ENCODE data around the gene GAL3ST2.
"Not testable (repeated sequence)": the region's sequence is repeated elsewhere in the genome, so short reads cannot be mapped to it uniquely, and the experiment has no call there.

Gene GAL3ST2

DNA sequence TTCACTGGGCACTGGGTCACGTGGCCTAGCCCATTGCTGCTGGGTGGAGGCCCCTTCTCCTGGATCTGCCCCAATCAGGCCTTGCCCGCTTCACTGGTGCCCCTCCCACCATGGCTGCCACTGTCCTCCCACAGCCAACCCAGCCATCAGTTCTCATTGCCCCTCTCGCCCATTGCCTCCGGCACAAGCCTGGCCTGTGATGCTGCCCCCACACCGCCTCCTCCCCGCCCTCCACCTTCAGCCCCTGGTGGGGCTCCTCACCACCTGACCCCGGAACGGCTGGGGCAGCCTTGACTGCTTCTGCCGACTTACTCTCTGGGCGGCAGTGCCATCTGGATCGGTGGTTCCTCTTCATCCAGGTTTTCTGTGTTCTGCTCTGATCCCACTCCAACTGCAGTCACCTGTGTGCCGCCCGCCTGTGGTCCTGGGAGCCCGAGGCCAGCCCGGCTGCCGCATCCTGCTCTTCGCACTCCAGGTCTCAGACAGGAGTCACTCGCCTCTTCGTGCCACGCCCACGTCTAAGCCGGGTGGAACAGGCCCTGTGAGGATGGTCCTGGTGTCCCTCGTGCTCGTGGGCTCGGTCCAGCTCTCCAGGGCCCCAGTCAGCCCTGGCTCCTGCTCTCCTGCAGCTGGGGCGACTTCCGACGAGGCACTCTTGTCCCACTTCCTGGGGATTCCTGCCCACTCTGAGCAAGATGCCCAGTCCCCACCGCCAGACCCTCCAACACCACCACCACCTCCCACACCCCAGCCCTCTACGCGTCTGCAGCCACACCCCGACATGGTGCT lies 28.0 kb upstream of the GAL3ST2 start:
- no peak for DNase-seq (ENCODE audit: low read depth)

DNA sequence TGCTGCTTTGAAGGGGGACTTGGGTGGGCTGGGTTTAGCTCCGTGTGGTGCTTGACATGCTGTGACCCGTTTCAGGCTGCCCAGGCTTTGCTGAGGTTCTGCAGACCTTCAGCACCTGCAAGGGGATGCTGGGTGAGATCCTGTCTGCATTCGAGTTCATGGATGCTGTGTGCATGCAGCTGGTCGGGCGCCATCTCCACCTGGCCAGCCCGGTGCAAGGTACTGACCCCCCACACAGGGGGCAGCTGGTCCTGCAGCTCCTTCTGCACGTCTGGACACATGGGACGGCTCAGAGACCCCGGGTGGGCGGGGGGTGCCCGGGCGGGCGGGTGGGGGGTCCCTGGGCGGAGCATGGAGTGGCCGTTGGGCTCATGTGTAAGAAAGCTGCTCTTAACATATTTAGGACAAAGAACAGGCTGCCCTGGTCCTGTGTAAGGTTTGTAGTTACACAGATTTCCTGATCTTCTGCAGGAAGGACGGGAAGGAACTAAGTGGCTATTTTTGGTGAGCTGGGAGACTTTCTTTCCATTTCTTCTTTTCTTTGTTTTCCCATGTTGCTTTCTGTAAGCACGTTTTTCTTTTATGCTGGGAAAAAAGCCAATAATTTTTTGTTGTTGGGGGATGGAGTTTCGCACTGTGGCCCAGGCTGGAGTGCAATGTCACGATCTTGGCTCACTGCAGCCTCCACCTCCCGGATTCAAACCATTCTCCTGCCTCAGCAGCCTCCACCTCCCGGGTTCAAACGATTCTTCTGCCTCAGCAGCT lies 26.4 kb upstream of the GAL3ST2 start:
- no peak for DNase-seq (ENCODE audit: low read depth)

DNA sequence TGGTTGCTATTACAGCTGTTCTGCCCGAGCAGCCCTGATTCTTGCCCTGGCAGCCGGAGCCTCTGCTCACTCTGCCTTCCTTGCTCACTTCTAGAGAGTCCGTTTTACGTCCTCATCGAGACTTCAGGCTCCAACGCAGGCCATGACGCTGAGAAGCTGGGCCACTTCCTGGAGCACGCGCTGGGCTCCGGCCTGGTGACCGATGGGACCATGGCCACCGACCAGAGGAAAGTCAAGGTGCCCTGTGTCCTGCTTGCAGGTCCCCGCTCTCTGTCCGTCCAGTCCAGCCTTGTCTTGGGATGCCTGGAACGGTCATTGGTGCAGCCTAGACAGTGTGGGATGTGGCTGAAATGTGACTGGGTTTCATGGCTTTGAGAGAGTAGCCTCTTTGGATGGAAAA lies 25.5 kb upstream of the GAL3ST2 start:
- no peak for DNase-seq (ENCODE audit: low read depth)

DNA sequence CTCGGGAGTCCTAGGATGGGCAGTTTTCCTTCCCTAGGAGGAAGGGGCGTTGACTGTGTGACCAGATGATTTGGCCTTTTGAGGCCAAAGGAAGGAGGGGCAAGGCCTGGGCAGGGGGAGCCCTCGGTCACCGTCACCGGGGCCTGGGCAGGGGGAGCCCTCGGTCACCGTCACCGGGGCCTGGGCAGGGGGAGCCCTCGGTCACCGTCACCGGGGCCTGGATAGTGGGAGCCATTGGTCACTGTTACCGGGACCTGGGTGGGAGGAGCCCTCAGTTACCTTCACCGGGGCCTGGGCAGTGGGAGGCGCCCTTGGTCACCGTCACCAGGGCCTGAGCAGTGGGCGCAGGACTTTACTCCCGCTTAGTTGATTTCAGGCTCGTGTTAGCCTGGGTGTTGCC lies 24.8 kb upstream of the GAL3ST2 start:
- no peak for DNase-seq (ENCODE audit: low read depth)

DNA sequence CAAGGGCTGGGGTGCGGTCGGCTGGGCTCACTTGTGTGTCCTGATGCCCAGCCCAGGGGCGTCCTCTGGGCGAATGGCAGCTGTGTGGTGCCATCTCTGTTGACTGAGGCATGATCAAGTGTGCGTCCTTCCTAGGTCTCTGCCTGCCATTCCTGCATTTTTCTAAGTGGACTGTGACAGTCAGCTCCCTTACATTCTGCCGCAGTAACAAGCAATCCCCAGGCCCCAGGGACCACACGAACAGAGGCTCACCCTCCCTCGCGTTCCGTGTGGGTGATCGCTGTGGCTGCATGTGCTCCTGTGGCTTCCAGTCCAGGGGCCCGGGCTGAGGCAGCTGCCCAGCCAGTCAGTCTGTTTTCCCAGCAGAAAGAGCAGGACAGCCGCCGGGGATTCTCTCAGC lies 24.4 kb upstream of the GAL3ST2 start:
- no peak for DNase-seq (ENCODE audit: low read depth)

DNA sequence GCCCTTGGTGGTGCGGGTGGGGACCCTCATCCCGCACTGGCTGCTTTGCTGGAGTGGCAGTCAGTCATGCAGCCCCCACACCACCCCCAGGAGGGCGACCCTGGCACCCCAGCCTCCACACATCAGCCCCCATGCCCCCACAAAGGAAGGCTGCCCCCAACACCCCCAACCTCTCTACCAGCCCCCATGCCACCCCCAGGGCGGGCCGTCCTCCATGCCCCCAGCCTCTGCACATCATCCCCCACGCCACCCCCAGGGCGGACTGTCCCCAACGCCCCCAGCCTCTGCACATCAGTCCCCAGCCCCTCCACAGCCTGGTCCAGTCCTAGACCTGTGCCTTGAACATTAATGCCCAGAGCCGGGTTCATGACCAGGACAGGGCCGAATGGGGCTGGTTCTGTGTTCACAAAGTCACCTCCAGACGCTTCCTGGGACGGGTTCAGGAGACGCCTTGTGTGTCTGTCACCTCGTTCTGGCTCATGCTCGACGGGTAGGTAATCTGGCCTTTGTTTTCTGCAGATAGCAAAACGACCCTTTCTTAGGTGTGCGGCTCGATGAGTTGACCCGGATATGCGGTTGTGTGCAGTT lies 23.8 kb upstream of the GAL3ST2 start:
- no peak for DNase-seq (ENCODE audit: low read depth)

DNA sequence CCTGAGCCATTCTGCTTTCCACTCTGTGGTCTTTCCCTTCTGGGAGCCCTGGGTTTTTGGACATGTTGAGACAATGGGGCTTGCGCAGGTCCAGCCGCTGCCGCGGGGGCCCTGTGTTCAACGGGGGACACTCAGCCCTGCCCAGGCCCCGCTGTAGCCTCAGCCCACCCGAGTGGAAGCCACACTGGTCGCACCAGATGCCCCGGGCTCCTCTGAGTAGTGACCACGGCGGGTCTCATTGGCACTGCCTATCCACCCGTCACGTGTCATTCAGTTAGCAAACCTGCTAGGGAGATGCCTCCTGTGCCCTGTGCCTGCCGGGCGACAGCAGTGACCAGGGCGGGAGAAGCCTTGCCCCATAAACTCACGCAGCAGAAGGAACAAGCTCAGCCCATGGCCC lies 23.1 kb upstream of the GAL3ST2 start:
- DNase-seq (ENCODE audit: low read depth) = no peak

DNA sequence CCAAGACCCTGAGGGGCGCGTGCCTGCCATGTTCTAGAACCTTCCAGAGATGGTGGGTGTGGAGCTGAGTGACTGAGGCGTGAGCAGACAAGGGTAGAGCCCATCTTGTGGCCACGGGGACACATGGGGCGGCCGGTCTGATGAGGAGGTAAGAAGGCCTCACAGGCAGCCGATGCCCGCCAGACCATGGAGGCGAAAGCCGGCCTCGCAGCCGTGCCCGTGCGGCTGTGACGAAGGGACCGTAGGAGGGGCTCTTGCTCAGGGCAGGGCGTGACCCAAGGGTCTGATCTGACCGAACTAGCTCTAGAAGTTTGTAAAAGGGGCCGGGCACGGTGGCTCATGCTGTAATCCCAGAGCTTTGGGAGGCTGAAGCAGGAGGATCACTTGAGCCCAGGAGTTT lies 22.6 kb upstream of the GAL3ST2 start:
- no peak for DNase-seq (ENCODE audit: low read depth)

DNA sequence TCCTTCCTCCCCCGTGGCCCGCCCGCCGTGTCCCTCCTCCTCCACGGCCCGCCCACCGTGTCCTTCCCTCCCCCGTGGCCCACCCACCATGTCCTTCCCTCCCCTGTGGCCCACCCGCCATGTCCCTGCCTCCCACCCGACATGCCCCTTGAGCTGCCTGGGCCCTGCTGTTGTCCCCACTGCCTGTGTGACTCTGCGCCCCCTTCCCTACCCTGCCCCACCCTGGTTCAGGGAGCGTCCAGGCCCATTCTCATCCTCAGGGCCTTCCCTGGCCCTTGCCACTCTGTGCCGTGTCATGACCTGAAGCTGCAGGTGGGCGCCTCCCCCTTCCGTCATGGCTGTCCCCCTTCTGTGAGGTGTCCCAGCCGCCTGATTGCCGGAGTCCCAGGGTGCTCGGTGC lies 21.5 kb upstream of the GAL3ST2 start:
- DNase-seq (ENCODE audit: low read depth) = no peak

DNA sequence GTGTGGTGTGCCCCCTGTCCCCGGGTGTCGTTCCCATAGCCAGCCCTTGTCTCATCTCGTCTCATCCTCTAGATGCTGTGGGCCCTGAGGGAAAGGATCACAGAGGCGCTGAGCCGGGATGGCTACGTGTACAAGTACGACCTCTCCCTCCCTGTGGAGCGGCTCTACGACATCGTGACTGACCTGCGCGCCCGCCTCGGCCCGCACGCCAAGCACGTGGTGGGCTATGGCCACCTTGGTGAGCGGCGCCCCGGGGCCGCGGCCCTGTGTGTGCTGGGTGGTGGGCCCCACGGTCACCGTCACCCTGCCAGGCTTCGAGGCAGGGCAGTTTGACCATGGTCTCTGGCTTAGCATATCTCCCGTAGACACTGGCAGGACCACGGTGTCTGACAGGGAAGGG lies 20.8 kb upstream of the GAL3ST2 start:
- no peak for DNase-seq (ENCODE audit: low read depth)

DNA sequence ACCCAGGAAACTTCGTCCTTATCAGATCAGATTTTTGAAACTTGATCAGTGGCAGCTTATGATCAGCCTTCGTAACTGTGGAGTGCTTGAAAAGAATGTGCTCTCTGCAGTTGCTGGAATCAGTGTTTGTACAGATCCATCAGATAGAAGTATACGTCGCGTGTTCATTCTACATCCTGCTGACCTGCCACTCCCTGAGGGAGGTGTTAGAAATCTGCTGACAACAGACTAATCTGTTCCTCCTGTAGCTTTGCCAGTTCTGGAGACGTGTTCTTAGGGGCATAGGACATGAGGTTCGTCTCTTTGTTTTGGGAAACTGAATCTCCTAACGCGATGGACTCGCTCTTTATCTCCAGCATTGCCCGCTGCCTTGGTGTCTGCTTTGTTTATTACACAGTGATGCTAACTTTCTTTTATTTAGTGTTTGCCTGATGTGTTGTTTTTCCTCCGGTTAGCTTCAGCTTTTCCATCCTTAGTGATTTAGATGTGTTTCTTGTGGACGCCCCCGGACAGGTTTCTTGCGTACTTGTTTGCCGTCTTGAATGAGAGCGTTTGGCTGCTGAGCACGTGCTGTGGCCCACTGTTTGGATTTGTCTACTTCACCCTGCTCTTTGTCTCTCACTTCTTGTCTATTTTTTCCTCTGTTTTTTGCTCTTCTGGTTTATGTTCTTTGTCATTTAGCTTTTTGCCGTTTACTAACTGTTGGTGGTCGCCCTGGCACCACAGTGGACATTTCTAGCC lies 17.4 kb upstream of the GAL3ST2 start:
- DNase-seq (ENCODE audit: low read depth) = no peak

DNA sequence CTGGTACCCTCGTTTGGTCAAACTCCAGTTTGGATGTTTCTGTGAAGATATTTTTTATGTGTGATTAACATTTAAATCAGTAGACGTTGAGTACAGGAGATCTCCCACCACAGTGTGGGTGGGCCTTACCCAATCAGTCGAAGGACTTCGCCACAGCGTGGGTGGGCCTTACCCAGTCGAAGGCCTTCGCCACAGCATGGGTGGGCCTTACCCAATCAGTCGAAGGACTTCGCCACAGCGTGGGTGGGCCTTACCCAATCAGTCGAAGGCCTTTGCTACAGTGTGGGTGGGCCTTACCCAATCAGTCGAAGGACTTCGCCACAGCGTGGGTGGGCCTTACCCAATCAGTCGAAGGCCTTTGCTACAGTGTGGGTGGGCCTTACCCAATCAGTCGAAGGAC lies 16.7 kb upstream of the GAL3ST2 start:
- DNase-seq (ENCODE audit: low read depth) = not testable (repeated sequence)

DNA sequence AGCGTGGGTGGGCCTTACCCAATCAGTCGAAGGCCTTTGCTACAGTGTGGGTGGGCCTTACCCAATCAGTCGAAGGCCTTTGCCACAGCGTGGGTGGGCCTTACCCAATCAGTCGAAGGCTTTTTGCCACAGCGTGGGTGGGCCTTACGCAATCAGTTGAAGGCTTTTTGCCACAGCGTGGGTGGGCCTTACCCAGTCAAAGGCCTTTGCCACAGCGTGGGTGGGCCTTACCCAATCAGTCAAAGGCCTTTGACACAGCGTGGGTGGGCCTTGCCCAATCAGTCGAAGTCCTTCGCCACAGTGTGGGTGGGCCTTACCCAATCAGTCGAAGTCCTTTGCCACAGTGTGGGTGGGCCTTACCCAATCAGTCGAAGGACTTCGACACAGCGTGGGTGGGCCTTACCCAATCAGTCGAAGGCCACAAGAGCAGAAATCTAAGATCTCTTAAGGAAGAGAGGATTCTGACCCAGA lies 16.3 kb upstream of the GAL3ST2 start:
- no peak for DNase-seq (ENCODE audit: low read depth)

DNA sequence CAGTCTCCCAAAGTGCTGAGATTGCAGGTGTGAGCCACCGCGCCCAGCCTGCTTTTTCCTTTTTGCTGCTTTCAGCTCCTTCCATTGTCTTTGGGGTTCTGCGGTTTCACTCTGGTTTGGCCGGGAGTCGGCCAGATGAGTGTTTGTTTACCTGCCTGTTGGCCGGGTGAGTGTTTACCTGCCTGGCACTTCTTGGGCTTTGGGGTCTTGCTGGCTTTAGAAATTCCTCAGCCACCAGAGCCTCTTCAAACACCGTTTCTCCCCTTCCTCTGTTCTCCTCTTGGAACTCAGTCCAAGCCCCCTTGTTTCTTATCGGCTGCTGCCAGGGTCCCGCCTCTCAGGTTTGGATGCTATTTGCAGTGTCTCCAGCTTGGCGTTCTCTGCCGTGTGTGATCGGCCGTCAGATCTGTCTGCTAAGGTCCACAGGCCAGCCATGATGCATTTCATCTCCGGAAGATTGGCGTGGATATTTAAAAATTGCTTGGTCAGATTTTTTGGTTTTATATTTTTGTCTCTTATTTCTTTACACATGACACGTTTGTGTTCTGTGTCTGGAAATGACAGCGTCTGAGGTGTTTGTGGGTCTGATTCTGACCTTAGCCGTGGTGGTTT lies 14.2 kb upstream of the GAL3ST2 start:
- no peak for DNase-seq (ENCODE audit: low read depth)

DNA sequence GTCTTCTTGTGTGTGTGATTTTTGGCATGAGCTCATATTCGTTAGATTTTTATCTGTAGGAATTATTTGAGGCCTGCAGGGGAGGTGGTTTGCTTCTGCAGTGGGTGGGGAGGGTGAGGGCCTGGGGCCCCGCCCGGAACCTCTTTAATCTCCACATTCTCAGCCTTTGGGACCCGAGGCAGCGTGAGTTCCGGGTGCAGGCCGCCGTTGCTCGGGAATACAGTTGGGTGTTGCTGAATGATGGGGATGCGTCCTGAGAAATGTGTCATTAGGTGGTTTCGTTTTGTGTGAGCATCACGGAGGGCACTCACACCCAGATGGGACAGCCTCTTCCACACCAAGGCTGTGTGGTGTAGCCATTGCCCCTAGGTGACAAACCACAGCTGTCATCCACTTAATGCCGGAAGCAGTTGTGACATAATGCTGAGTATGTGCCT lies 13.7 kb upstream of the GAL3ST2 start:
- DNase-seq (ENCODE audit: low read depth) = no peak

DNA sequence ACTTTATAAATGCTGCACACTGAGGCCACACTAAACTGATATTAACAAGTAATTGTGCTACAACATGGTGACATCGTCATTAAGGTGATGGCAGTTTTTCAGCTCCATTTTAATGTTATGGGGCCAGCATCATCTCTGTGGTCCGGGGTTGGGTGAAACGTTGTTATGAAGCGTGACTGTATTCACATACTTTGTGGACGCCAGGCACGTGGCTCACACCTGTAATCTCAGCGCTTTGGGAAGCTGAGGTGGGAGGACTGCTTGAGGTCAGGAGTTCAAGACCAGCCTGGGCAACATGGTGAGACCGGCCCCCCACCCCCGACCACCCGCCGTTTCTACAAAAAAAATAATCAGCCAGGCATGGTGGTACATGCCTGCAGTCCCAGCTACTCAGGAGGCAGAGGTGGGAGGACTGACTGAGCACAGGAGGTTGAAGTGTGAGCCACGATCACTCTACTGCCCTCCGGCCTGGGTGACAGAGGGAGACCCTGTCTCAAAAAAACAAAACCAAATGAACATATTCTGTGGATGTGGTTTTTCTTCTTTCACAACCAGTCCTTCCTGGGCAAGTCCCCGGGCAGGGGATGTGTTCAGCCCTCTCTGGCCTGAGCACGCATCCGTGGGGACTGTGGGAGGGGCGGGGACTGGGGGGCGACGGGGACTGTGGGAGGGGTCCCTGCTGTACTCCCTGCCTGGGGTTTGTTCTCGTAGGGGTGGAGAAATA lies 12.9 kb upstream of the GAL3ST2 start:
- DNase-seq (ENCODE audit: low read depth) = no peak

DNA sequence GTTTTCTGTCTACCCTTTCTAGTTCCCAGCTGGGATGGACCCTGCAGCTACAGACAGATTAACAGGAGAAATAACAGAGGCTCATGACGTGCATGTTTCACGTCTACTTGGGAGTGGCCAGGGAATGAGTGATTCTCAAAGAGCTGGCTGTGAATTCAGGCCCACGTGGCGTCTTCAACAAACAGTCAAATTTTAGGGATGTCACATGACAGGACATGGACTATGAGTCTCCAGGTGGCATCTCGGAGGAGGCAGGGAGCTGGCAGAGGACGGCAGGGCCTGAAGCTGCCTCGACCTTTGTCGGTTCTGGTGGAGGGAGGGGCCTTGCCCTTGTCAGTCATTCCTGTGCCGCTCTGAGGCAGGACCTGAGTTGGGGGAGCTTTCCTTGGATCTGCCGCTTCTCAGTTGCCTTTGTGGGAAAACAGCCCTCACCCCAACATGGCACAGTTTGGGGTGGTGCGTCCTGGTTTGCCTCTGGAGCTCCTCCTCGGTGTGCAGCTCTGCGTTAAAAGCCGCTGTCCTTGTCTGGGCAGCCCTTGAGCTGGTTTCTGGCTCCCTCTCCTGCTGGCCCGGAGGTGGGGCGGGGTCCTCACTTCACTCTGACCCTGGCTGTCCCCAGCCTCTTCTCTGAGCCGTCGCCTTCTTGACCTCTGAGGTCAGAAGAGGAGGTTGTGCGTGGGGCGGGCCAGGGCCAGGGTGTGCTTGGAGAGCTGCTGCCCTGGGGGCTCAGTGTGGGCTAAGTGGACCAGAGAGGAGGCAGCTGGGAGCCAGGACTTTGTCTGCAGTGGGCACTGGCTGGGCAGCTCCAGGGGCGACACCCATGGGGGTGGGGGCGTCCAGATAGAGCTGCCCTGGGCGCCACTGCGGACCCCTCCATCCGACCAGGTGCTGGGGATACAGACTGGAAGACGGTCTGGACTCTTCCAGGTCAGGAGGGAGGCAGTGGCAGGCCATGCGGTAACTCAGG lies 12.1 kb upstream of the GAL3ST2 start:
- no peak for DNase-seq (ENCODE audit: low read depth)

DNA sequence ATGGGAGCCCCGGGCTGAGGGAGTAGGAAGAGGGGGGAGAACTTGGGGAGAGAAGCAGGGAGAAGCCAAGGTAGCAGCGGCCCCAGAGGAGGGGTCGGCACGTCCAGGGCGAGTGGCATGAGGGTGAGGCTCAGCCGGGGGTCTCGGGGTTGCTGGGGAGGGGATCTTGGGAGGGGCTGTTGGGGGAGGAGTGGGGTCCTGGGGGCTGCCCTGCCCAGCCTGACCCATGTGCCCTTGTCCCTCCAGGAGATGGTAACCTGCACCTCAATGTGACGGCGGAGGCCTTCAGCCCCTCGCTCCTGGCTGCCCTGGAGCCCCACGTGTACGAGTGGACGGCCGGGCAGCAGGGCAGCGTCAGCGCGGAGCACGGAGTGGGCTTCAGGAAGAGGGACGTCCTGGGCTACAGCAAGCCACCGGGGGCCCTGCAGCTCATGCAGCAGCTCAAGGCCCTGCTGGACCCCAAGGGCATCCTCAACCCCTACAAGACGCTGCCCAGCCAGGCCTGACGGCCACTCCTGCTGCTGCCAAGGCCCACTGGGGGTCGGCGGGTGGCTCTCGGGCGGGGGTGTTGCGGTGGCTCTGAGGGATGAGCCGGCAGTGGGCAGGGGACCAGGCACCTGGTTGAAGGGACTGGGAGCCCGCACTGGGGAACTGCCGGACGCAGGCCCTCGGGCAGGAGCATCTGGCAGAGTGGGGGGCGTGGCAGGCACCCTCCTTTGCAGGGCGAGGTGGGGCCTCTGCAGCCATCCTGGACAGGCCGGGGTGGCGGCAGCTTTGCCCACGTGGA lies 9.0 kb upstream of the GAL3ST2 start:
- DNase-seq (ENCODE audit: low read depth) = no peak

DNA sequence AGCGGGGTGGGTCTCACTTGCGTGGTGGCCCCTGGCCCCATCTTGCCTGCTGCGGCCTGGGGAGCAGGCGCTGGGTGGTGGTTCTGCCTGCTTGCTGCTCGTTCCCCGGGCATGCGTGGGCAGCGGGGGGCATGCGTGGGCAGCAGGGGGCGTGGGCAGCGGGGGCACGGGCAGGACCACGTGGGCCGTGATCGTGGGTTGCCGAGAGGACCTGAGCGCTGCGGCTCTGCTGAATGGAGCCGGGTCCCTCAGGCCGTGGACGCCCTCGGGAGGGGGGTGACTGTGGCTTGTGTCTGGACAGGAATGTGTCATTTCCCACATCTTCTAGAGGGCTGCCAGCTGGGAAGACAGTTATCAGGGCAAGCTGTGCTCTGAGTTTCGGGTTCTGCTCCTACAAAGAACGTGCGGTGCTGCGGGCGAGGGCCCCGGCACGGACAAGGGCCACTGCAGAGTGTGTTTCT lies 8.3 kb upstream of the GAL3ST2 start:
- DNase-seq (ENCODE audit: low read depth) = no peak

All from ELR (cell line).